Fibroblast of skin of left biceps (primary cell): ENCODE results near the gene LRRN2.
"Not testable (repeated sequence)": the region's sequence is repeated elsewhere in the genome, so short reads cannot be mapped to it uniquely, and the experiment has no call there.

Source experiments
- DNase-seq, 2 experiments: peaks; one replicate each; pipeline ENCODE4 v3.0.0-alpha.2; 2013; ENCODE audit warnings: low read depth in 2 of 2

LRRN2 gene

DNA sequence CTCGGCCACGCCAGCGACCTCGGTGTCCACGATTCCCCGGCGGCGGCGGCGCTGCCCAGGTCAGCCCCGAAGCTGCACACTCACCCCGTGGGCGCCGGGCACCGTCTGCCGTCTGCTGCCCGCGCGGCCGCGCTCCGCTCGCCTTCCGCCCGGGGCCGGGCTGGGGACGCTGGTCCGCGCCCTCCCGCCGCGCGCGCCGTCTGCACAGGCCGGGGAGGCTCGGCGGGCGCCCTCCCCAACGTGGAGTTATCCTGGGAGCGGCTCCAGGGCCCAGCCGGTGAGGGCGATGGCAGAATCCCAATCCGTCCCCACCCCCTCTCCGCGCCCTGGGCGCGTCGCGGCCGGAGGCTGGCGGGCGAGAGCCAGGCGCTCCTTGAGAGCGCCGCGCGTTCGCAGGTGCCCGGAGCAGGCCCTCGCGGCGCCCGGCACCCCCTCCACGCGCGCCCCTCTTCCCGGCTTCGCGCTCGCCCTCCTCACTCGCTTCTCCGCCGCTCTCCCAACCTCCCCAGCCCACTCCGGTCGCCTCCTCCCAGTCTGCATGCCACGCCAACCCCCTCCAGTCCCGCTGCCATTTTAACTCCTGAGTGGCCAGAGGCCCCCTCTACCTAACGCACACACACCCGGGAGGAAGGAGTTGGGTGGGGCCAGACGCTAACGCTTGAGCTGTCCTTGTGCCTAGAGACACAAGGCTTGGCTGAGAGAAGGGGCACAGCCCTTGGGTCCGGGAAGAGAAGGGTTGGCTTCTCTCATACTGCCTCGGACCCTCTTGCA, at the start of gene LRRN2:
TSS of gene LRRN2 (minus strand) at position 503 of the 771 bp plus-strand sequence. CDS start 65,746 bp downstream, outside the sequence.
- no peak for DNase-seq

DNA sequence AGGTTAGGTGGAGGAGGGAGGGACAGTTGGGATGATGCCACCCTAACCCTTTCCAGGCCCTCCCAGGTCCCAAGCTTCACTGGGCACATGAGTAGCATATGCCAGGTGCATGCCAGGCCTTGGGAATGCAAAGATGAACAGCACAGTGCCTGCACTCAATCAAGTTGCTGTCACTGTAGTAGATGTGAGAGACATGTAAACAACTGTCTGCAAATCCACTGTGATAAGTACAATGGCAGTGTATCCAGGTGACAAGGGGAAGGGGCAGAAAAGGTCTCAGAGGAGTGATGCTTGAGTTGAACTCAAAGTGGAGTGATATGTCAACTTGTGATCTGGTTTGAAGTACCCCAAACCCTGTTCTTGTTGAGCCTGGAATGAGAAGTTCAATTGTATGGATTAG, 49.5 kb upstream of the LRRN2 start:
- DNase-seq, result no peak

DNA sequence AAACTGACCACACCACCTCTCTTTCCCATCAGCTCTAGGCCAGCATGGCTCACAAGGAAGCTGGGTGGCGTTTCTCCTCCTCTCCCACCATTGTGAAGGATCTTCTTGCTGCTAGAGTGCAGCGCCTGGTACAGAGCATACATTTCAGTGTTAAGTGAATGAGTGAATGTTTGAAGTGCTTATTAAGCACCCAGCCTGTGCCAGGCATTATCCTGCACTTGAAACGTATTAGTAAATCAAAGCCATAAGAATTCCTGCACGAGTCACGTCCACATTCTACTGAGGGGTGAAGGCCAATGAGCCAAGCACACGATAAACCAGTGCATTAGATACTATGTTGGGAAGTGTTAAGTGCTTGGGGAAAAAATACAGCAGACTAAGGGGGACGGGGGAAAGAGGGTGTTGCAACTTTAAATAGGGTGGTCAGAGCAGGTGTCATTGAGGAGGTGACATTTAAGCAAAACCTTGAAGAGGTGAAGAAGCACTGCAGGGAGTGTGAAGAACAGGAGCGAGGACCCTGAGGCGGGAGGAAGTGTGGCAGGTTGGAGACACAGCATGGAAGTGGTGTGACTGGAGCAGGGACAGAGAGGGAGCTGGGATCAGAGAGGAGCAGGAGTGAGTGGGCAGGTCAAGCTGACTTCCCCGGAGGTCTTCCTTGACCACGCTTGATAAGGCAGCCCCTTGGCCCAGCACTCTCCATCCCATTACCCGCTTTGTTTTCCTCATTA, 48.5 kb upstream of the LRRN2 start:
- no peak for DNase-seq

DNA sequence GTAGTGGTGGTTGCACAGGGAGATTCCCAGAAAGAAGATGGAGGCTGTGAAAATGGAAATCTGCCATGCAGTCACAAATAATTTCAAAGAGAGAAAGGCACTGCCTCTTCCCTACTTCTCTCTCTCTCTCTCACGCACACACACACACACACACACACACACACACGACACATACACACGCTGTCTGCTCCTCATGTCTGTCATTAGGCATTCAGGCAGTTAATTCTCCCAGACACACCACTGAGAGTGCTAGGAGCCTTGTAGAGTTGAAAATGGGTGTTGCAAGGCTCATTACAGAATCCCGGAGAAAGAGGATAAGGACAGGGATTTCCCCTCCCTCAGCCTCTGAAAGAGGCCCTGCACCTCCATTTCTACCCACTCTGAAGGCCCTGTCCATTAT, 47.8 kb upstream of the LRRN2 start:
- no peak for DNase-seq

DNA sequence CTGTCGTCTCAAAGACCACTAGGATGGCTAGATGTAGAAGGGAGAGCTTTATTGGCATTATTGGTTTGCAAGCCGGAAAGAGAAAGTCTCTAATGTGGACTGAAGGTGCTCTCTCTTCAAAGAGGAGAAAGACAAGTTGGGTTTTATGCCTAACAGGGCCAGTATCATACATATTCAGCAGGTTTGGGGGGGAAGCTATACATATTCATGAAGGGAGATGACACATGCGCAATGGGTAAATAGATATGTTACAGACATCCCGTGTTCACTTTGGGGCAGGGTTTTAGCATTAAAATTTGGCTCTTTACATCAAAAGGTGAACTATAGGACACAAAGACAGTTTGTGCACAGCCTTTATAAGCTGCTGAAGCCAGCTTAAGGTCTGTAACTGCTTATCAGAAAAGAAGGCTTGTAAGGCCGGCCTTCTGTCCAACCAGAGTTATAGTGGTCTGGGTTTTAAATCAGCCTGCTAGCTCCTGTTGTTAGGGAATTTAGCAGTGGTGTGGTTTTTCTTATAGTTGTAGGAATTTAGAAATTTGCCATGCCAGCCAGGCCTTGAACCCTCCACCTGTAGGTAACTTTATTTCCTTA, 46.5 kb upstream of the LRRN2 start:
- DNase-seq, result no peak

DNA sequence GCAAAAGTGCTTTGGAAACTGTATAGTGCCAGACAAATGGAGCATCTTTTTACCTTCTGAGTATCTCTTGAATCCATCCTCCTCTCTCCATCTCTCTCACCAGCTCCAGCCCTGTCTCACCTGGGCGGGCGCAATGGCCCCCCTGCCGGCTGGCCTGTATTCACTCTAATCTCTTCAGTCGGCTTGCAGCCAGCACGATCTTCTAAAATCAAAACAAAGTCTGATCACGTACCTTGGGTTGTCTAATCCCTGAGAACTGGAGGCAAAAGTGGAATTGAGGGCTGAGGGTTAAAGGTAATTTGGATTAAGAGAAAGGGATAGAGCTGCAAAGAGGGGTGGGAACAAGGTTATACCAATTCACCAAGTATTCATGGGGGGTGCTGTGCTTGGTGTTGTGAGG, 46.0 kb upstream of the LRRN2 start:
- DNase-seq, result no peak

DNA sequence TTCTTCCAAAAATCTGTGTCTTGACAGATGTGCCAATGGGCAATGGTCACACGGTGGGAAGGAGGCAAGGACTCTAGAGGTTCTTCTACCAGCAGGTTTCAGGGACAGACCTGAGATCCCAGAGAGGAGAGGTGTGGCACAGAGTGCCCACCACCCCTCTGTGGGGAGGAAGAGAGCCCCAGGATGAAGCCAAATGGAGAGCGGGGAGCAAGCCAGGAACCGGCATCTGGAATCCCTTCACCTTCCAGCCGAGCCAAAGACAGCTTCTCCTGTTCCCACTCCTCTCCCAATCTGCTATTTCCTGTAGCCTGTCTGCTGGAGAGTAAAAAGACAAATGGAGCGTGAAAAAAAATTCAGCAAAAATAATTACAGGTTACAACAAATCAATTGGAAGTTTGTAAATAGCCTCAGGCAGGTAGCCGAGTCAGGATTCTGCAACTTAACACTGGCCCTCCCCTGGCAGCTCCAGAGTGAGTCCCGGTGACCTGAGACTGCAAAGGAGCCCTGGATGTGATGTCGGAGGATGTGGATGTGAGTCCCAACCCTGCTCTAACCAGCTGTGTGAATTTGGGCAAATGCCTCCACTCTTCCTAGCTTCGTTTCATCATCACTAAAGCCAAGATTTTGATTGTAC, 45.4 kb upstream of the LRRN2 start:
- no peak for DNase-seq

DNA sequence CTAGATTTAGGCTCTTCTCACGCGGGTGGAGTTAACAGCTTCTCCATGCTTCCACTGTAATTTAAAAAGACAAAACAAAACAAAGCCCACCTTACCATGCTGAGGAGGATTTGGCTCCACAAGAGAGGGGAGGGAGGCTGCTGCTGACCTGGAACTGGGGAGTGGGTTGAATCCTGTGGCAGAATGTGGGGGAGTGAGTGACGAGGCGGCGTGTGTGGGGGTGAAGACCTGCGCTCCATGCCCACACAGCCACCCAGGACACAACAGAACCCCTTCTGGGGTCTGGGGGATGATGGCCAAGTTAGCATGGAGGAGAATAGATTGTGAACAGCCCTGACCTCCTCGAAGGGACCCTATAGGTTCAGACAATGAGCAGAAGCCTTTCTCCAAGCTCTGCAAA, 44.0 kb upstream of the LRRN2 start:
- no peak for DNase-seq

DNA sequence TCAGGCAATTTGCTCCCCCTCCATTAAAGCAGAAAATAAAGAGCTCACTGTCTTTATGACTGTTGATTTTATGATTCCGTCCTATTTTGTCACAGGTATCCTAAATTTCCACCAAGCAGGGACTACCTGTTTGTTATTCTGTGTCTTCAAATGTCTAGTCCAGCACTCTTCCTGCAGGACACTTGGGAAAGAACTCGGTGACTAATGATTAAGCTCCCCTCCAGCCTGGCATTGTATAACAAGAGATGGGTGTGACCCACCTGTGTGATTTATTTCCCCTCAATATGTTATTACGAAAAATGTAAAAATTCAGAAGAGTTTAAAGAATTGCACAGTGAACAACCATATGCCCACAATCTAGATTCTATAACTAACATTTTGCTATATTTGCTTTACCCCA, 42.9 kb upstream of the LRRN2 start:
- no peak for DNase-seq

DNA sequence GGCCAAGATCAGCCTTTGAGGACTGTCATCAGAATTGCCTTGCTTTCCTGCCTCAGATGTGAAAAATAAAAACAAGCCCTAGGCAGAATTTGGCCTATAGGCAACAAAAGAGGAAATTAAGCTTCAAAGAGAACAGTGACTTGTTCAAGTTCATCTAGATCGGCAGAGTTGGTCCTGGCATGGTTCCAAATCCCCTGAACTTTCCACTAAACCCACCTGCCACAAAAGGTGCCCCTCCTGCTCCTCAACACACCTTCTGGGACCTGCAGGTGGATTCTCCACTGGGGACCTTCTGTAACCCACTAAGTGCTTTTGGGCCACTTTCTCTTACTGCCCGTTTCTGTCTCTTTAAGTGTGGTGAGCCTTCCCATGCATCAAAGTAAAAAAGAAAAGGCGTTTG, 42.5 kb upstream of the LRRN2 start:
- no peak for DNase-seq

DNA sequence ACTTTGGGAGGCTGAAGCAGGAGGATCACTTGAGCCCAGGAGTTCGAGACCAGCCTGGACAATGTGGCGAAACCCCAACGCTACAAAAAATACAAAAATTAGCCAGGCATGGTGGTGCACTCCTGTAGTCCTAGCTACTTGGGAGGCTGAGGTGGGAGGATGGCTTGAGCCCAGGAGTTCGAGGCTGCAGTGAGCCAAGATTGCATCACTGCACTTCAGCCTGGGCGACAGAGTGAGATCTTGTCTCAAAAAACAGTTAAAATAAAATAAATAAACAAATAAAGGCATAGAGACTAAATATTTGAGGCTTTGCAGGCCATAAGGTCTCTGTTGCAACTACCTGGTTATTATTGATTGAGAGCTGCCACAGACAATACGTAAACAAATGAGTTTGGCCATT, 41.9 kb upstream of the LRRN2 start:
- not testable (repeated sequence) for DNase-seq

DNA sequence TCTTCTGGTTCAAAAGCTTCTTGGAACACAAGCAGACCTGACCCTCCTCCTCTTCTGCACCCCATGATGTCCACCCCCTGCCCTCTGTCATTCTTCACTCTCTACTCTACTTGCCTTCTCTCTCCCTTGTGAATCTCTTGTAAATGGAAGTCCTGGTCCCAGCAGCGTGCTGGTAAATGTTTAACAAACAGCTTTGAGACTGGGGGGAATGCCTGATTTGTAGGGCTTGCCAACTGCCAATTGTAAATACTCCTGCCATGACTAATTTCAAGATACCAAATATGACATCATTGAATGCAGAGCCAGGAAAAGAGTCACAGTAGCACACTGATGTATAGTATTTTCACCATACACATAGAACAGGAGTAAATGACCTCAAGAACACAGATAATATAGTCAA, 40.9 kb upstream of the LRRN2 start:
- no peak for DNase-seq

DNA sequence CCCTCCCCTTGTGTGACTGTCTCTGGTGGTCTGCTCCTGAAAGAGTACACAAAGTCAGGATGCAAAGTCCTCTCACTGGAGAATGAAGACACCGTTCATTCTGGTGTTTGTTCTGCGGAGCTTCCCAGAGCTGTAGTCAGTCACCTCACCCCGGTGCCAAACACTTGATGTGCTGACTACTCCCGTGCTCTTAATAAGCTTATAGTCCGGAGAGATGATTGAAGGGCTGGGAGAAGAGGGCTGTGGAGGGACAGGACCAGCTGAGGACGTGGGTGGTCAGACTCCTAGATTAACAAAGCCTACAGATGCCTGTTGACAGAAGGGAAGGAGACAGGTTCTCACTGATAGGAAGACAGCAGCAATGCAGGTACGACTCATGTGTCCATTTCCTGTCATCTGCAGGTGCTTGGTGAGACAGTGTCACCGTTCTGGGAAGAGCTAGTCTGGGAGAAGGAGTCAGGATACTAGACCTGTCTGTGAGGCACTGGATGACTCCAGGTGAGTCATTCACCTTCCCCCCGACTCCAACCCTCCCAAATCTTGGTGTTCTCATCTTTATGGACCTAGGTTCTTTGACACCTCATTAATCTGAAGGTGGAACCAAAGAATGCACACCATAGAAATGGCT, 40.4 kb upstream of the LRRN2 start:
- no peak for DNase-seq

DNA sequence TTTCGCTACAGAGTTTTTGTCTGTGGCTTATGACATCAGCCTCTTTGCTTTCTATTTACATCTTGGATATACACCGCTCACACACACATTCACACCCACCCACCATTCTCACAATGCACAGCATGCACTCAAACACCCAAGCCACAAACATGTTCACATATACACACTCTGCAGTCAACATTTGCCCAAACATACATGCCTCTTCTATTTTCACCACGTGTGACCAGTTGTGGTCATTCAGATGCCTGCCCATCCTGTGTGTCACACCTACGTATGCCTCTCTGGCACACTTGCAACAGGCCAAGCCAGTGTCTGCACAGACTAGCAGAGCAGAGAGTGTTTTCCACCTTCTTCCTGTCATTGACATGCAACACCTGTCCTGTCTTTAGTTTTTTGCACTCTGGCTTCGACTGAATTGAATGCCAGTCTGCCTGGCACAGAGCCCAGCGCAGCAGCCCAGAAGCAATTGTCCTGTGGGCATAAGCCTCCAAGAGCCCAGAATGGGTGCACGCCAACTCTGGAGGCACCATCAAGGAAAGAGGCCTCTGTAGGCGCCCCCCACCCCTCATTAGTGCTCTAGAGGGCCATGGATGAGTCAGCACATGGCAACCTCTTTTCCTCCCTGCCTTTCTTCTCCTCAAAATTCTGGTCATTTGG, 37.7 kb upstream of the LRRN2 start:
- DNase-seq, result no peak

DNA sequence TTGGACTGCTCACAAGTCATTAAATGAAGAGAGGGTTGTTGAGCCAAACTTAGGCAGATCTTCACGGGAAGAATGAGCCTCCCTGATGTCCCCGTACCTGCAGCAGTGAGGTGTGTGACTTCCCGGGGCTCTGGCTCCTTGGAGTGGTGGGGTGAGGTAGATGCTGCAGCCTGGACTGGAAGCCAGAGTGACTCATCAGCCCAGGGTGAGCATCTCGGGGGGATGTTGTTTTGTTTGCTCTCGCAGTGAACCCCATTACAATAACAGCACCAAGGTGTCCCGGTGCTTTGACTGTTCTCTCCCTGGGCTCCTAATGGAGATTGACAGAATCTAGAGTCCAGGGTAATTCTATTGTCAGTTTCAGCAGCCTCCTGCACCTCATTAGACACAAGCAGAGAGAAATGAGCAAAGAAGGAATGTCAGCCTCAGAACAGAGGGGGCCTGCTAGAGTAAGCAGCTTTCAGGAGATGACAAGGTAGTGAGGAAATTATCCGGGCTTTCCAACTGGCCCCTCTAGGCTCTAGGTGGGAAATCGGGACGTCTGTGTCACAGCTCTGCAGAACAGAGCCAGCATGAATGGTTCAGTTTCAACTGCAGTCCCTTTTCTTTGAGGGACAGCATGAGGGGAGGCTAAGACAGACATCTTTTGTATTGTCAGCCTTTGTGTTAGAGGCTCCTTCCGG, 36.0 kb upstream of the LRRN2 start:
- no peak for DNase-seq

DNA sequence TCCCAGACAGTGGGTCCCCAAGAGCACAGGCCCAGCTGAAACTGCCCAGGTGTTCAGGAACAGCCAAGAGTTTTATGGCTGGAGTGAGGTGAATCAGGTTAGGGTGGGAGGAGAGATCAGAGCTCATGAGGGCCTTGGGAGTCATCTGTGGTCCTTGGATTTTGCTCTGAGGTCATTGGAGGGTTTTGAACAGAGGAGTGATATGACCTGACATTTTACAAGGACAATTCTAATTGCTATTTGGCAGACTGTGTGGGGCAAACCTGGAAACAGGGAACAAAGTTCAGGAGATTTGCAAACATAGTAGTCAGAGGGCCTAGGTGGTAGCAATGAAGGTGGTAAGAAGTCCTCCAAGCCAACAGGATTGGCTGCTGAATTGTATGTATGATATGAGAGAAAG, 31.1 kb upstream of the LRRN2 start:
- no peak for DNase-seq

DNA sequence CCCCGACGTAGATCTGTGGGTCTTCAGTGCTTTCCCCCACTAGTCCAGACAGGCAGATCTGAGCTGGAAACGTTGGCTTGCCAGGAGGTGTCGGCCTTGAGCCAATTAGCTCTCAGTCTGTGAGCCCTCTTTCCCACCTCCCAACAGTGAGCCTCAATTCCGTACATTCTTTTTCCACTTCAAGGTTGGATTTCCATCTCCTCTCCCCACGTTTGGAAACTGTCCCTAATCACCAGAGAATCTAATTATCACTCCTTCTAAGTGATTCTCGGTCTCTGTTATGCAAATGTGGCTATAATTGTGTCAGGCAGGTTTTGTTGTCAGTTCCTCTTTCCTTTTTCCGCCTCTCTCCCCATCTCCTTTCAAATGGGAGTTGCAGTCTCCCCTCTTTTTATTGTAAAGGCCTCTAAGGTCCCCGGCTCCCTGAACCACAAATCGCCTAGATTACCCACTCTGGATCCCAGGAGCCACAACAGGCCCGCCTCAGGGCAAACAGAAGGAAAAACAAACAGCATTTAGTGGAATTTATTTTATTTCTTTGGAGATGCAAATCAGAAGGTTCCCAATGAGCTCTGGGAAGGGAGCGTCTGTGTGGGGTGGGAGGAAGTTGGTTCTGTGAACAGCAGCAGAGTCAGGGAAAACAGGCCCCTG, 29.4 kb upstream of the LRRN2 start:
- no peak for DNase-seq

DNA sequence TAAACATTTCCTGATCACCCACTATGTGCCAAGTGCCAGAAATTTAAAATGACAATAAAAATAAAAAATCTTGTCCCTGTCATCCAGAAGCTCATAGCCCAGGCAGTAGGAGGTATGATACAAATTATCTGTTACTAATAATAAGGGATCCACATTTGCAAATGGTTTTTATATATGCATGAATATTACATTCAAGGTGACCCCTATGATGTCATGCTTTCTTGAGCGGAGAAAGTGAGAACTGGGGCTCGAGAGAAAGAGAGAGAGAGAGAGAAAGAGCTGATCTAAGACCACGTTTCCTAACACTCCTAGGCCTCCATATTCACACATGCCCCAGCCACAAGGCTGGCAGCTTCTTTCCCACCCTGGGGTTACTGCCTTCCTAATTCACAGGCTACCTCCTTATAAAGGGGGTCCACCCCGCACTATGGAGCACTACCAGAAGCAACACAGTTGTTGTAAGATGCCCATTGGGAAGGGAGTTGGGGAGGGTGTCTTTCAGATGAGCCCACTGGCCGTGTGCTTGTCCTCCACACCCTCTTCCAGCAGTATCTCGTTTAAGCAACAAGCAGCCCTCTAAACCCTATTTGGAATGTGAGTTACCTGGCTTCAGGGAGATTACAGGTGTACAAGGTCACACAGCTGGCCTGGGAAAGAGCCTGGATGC, 28.8 kb upstream of the LRRN2 start:
- DNase-seq, result no peak

DNA sequence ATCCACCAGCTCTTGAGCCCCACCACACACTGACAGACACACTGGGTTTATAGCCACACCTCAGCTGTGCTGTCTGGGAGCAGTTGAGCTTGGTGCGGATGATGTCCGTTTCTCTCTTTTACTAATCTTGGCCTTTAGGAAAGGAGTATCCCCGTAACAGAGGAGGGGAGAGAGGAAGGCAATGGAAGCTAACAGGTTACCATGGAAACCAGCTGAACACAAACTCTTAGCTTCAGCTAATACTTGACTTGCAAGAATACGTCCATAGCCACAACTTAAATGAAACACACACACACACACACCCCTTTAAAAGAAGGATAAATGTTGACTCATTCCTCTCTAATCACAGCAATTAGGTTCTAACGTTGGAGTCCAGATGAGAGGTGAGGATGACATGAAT, 28.0 kb upstream of the LRRN2 start:
- DNase-seq, result no peak
